Measurements from ENCODE around the gene PCDH7.

DNA sequence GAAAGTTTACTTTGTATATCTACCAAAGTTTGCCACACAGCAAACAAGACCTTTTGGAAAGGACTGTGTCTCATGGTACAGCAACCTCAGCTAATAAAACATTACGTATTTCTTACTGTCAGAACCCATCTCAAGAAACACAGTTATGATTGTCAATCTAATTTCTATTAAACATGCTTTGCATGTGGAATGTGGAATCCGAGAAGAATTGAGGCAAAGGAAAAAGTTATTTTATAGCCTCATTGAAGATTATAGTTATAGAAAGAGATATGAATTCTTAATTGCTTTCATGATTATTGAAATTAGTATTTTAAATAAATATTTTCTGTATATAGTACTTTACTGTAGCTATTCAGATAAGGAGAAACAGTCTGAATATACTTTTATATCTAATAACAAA lies 5.4 kb downstream of the PCDH7 start:
- TF ChIP-seq, protein P1, sequence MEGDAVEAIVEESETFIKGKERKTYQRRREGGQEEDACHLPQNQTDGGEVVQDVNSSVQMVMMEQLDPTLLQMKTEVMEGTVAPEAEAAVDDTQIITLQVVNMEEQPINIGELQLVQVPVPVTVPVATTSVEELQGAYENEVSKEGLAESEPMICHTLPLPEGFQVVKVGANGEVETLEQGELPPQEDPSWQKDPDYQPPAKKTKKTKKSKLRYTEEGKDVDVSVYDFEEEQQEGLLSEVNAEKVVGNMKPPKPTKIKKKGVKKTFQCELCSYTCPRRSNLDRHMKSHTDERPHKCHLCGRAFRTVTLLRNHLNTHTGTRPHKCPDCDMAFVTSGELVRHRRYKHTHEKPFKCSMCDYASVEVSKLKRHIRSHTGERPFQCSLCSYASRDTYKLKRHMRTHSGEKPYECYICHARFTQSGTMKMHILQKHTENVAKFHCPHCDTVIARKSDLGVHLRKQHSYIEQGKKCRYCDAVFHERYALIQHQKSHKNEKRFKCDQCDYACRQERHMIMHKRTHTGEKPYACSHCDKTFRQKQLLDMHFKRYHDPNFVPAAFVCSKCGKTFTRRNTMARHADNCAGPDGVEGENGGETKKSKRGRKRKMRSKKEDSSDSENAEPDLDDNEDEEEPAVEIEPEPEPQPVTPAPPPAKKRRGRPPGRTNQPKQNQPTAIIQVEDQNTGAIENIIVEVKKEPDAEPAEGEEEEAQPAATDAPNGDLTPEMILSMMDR (IDR thresholded peaks at IDR 0.05): no peak
- TF ChIP-seq POLR2A (IDR thresholded peaks at IDR 0.05): no peak

All from sigmoid colon (tissue), 3 donors.